ENCODE data around the gene ACSM6.
"Not testable (repeated sequence)": the region's sequence is repeated elsewhere in the genome, so short reads cannot be mapped to it uniquely, and the experiment has no call there.

The ACSM6 gene

DNA sequence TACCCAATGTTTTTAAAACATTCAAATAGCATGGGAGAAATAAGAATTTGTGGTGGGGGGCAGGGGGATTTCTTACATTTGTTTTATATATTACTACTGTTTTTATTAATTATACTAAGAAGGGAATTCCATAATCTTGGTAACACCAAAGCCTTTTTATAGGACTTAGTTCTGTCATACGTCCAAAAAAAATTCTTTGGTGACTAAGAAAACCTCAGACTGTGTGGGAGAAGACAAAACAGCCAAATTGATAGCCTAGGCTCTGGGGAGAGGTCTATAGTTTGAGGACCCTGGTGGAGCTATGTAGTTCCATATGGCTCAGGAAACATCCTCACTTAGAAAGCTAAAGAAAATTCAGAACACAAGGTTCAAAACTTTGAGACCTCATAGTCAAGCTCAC lies 23.4 kb downstream of the ACSM6 start:
- Histone ChIP-seq H3K27me3 (no peaks in the 10 kb centered on the region), H3K27ac (no peak overlapping the region), H3K4me3 (no peak overlapping the region), H3K9me3 (no peaks in the 10 kb centered on the region), H3K4me1 (peaks cover 0 to 15% (median 0%) of the 10 kb centered on the region in 4 donors), H3K36me3 (no peaks in the 10 kb centered on the region)
- intact Hi-C loops (cut with DNase I; ENCODE audit: low total_unique reads) = no loop called here
- TF ChIP-seq, protein P1, sequence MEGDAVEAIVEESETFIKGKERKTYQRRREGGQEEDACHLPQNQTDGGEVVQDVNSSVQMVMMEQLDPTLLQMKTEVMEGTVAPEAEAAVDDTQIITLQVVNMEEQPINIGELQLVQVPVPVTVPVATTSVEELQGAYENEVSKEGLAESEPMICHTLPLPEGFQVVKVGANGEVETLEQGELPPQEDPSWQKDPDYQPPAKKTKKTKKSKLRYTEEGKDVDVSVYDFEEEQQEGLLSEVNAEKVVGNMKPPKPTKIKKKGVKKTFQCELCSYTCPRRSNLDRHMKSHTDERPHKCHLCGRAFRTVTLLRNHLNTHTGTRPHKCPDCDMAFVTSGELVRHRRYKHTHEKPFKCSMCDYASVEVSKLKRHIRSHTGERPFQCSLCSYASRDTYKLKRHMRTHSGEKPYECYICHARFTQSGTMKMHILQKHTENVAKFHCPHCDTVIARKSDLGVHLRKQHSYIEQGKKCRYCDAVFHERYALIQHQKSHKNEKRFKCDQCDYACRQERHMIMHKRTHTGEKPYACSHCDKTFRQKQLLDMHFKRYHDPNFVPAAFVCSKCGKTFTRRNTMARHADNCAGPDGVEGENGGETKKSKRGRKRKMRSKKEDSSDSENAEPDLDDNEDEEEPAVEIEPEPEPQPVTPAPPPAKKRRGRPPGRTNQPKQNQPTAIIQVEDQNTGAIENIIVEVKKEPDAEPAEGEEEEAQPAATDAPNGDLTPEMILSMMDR (IDR thresholded peaks at IDR 0.05) = no peak
- DNase-seq = no peak

DNA sequence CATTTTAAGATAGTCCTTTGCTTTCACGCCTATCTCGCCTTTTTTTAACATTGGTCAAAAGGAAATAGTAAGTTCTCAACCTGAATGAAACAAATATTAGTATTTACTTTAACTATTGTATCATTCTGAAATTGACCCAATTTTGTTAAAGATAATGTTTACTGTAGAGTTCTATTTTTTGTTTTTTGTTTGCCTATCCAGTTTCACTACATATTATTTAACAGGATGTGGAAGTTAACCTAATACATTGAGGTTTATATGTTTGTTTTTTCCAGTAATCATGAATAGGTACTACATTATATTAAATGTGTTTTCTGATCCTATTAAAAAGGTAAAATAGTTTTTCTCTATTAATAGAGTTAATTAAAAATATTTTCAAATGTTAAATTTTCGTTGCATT lies 26.5 kb downstream of the ACSM6 start:
- Histone ChIP-seq H3K27me3 (no peaks in the 10 kb centered on the region), H3K9me3 (no peaks in the 10 kb centered on the region), H3K4me1 (peaks cover 0 to 15% (median 0%) of the 10 kb centered on the region in 4 donors), H3K36me3 (no peaks in the 10 kb centered on the region), H3K4me3 (no peak overlapping the region), H3K27ac (no peak overlapping the region)
- intact Hi-C loops (cut with DNase I; ENCODE audit: low total_unique reads) = no loop called here
- TF ChIP-seq, protein P1 (IDR thresholded peaks at IDR 0.05) = no peak
- DNase-seq = no peak

DNA sequence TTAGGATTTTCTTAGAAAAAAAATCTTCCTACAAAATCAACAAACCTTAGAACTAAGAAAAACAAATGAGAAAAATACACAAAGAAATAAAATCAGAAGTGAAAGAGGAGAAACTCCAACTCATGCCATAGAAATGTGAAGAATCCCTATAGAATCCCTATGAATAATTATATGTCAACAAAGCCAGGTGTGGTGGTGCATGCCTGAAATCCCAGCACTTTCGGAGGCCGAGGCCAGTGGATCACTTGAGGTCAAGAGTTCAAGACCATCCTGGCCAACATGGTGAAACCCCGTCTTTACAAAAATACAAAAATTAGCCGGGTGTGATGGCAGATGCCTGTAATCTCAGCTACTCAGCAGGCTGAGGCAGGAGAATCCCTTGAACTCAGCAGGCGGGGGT lies 27.1 kb downstream of the ACSM6 start:
- TF ChIP-seq, protein P1 (IDR thresholded peaks at IDR 0.05) = no peak

DNA sequence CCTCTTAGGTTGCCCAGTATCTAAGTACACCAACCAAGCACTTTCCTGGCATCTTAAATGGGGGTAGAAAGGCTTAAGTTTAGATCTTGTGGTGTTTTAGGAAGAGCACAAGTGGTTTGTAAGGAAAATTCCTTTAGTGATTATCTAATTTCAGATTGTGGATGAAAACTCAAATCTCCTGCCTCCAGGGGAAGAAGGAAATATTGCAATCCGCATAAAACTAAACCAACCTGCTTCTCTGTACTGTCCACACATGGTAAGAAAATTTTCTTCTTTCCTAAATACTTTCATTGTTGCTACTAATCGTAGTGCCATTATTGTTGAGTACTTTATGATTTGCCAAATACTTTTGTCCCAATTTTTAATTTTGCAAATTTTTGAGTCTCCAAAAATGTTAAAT lies 31.1 kb downstream of the ACSM6 start:
- intact Hi-C loops (cut with DNase I; ENCODE audit: low total_unique reads) = loop anchor here (1.0 kb wide), 1 partner anchor 28 kb away; no protein-coding TSS in a partner anchor
- H3K36me3 ChIP-seq = no peaks in the 10 kb centered on the region
- H3K4me3 ChIP-seq = no peak overlapping the region
- DNase-seq = no peak
- no peak overlapping the region for H3K27ac ChIP-seq
- H3K4me1 ChIP-seq = peaks cover 0 to 6% (median 2%) of the 10 kb centered on the region in 4 donors
- TF ChIP-seq, protein P1 (IDR thresholded peaks at IDR 0.05) = no peak
- peaks cover 0 to 3% (median 0%) of the 10 kb centered on the region in 3 donors for H3K9me3 ChIP-seq
- H3K27me3 ChIP-seq = no peaks in the 10 kb centered on the region

More for the DNA sequence above, 27.1 kb downstream of the ACSM6 start:
- Histone ChIP-seq H3K4me1 (peaks cover 0 to 15% (median 0%) of the 10 kb centered on the region in 4 donors), H3K9me3 (no peaks in the 10 kb centered on the region), H3K36me3 (no peaks in the 10 kb centered on the region), H3K27ac (no peak overlapping the region), H3K4me3 (no peak overlapping the region), H3K27me3 (no peaks in the 10 kb centered on the region)
- no peak for DNase-seq
- intact Hi-C loops (cut with DNase I; ENCODE audit: low total_unique reads) = no loop called here

DNA sequence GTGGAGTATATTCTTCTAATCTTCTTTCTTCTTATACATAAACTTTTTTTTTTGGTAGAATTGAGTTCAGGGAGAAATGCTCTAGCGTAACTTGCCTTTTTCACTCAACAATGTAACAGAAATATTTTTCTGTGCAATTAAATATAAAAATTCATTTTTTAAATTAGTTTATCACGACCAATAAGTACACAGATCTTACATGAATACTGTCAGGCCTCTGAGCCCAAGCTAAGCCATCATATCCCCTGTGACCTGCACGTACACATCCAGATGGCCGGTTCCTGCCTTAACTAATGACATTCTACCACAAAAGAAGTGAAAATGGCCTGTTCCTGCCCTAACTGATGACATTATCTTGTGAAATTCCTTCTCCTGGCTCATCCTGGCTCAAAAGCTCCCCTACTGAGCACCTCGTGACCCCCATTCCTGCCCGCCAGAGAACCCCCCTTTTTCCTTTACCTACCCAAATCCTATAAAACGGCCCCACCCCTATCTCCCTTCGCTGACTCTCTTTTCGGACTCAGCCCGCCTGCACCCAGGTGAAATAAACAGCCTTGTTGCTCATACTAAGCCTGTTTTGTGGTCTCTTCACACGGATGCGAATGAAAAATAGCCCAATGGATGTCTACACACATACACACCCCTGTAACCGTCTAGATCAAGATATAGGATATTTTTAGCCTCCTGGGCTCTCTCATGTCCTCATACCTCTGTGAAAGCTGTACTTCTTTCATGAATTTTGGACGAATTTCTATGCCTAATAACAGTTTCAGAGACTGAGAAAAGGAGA lies 35.1 kb downstream of the ACSM6 start:
- Histone ChIP-seq H3K36me3 (peaks cover 10 to 20% (median 13%) of the 10 kb centered on the region in 3 donors), H3K9me3 (peaks cover 0 to 12% (median 0%) of the 10 kb centered on the region in 3 donors), H3K4me1 (peaks cover 0 to 13% (median 3%) of the 10 kb centered on the region in 4 donors)
- H3K4me3 ChIP-seq; intact Hi-C loops (cut with DNase I; ENCODE audit: low total_unique reads); H3K27me3 ChIP-seq; DNase-seq; H3K27ac ChIP-seq: not testable (repeated sequence)
